Measurements from ENCODE around the gene KIR3DL2.
"Not testable (repeated sequence)": the region's sequence is repeated elsewhere in the genome, so short reads cannot be mapped to it uniquely, and the experiment has no call there.

DNA sequence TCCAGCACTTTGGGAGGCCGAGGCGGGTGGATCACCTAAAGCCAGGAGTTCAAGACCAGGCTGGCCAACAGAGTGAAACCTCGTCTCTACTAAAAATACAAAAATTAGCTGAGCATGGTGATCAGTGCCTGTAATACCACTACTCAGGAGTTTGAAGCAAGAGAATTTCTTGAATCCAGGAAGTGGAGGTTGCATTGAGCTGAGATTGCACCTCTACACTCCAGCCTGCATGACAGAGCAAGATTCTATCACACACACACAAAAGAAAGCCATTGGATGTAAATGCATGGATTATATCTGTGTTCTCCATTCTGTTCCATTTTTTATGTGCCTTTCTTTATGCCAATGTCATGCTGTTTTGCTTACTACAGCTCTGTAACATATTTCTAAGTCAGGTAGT lies 8.2 kb downstream of the KIR3DL2 start:
- TF ChIP-seq, protein P1, sequence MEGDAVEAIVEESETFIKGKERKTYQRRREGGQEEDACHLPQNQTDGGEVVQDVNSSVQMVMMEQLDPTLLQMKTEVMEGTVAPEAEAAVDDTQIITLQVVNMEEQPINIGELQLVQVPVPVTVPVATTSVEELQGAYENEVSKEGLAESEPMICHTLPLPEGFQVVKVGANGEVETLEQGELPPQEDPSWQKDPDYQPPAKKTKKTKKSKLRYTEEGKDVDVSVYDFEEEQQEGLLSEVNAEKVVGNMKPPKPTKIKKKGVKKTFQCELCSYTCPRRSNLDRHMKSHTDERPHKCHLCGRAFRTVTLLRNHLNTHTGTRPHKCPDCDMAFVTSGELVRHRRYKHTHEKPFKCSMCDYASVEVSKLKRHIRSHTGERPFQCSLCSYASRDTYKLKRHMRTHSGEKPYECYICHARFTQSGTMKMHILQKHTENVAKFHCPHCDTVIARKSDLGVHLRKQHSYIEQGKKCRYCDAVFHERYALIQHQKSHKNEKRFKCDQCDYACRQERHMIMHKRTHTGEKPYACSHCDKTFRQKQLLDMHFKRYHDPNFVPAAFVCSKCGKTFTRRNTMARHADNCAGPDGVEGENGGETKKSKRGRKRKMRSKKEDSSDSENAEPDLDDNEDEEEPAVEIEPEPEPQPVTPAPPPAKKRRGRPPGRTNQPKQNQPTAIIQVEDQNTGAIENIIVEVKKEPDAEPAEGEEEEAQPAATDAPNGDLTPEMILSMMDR (IDR thresholded peaks at IDR 0.05): not testable (repeated sequence)
- not testable (repeated sequence) for TF ChIP-seq POLR2A (IDR thresholded peaks at IDR 0.05)
